Measurements from ENCODE around the gene TMPRSS11D. TPM values are rescaled to one million over a fixed set of nuclear protein-coding genes. Genes with fewer than 3 reads are reported as not detected.

The TMPRSS11D gene
- total and polyA plus RNA-seq, 2 donors (not counting 3 experiments of a cell fraction or from before 2014, with no cell fraction given), result 0.03 TPM; not detected in 1

DNA sequence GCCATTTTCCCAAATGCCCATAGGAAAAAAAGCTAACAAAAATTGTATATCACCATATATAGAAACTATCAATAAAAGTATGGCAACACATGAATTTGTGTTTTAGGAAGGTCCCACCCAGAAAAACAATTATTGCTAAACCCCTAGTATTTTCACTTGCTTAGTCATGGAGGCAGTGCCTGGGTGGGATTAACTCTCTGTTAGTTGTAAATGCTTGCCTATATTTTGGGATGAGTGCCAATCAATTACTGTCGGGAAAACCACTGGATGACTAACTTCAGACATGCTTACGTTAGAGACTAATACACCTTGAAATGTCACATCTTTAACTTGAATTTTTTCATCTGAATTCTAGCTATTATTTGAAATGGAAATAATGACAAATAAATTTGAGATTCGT is 45.6 kb upstream of the TMPRSS11D start:
- BruUV-seq (replicated peaks), result no TSS peak

More for the DNA sequence above, 45.6 kb upstream of the TMPRSS11D start:
- no peaks in the 10 kb centered on the region for H3K9me1 ChIP-seq (replicated peaks; ENCODE audit: control insufficient read depth, extremely low read depth, insufficient read depth, low read length)
- TF ChIP-seq FOS (IDR thresholded peaks at IDR 0.05; ENCODE audit: borderline replicate concordance, insufficient read depth, low read length) (no peak), JUN (IDR thresholded peaks at IDR 0.05; ENCODE audit: borderline replicate concordance, insufficient read depth, insufficient read length, low read depth) (no peak), GATA2 (IDR thresholded peaks at IDR 0.05; ENCODE audit: insufficient read depth, insufficient read length, low read depth, low read length) (no peak), MYC (IDR thresholded peaks at IDR 0.05; ENCODE audit: low read depth, low read length) (no peak), POLR2AphosphoS5 (IDR thresholded peaks at IDR 0.05; ENCODE audit: insufficient read depth, low read depth, low read length) (no peak), POLR2A (IDR thresholded peaks at IDR 0.05; ENCODE audit: low read depth, low read length) (no peak), EZH2 (IDR thresholded peaks at IDR 0.05; ENCODE audit: borderline replicate concordance, low read depth, low read length, severe bottlenecking) (no peak)
- TF ChIP-seq, protein P1, sequence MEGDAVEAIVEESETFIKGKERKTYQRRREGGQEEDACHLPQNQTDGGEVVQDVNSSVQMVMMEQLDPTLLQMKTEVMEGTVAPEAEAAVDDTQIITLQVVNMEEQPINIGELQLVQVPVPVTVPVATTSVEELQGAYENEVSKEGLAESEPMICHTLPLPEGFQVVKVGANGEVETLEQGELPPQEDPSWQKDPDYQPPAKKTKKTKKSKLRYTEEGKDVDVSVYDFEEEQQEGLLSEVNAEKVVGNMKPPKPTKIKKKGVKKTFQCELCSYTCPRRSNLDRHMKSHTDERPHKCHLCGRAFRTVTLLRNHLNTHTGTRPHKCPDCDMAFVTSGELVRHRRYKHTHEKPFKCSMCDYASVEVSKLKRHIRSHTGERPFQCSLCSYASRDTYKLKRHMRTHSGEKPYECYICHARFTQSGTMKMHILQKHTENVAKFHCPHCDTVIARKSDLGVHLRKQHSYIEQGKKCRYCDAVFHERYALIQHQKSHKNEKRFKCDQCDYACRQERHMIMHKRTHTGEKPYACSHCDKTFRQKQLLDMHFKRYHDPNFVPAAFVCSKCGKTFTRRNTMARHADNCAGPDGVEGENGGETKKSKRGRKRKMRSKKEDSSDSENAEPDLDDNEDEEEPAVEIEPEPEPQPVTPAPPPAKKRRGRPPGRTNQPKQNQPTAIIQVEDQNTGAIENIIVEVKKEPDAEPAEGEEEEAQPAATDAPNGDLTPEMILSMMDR (IDR thresholded peaks at IDR 0.05; ENCODE audit: extremely low read depth in 1 of 2, insufficient read depth in 1 of 2, low read depth in 1 of 2, low read length in 2 of 2), result no peak
- TF ChIP-seq, protein P2, sequence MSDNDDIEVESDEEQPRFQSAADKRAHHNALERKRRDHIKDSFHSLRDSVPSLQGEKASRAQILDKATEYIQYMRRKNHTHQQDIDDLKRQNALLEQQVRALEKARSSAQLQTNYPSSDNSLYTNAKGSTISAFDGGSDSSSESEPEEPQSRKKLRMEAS (IDR thresholded peaks at IDR 0.05; ENCODE audit: insufficient read depth, insufficient read length), result no peak
- intact Hi-C loops (cut with micrococcal nuclease) (no loop called here), dilution Hi-C loops (cut with MboI; ENCODE audit: extremely low pct_ligation_motif_present, low sequenced_read_pairs) (no loop called here)
- H3K4me3 ChIP-seq (replicated peaks in 1 of 3; ENCODE audit: insufficient read depth in 1 of 3, low read depth in 1 of 3, low read length in 3 of 3), result no peak overlapping the region
- H3K4me2 ChIP-seq (ENCODE audit: insufficient read depth, low read length), result no peak overlapping the region
- no peaks in the 10 kb centered on the region for H3K79me2 ChIP-seq (ENCODE audit: control insufficient read depth, insufficient read depth, low read length)
- H3K9ac ChIP-seq (replicated peaks; ENCODE audit: extremely low read depth, insufficient read depth, low read length), result no peak overlapping the region
- no peaks in the 10 kb centered on the region for H3K9me3 ChIP-seq (replicated peaks; ENCODE audit: control insufficient read depth, insufficient read depth, low read length)
- no peaks in the 10 kb centered on the region for H4K20me1 ChIP-seq (replicated peaks; ENCODE audit: control insufficient read depth, extremely low read depth, insufficient read depth, low read length)
- no peak overlapping the region for H2AFZ ChIP-seq (ENCODE audit: low read depth, low read length)
- FAIRE-seq (no peak), DNase-seq (ENCODE audit: low read depth, low spot score) (no peak)
- no peaks in the 10 kb centered on the region for H3K36me3 ChIP-seq (ENCODE audit: control insufficient read depth in 2 of 2, extremely low read depth in 1 of 2, insufficient read depth in 2 of 2, low read length in 2 of 2)
- ChIA-PET CTCF (interaction anchor here (2.8 kb wide), 1 partner anchor 18 kb away, joined by 12 read pairs; no protein-coding TSS in a partner anchor), POLR2A (no interaction called here)
- no peak overlapping the region for H3K27ac ChIP-seq (ENCODE audit: insufficient read depth, low read depth, low read length)
- H3K4me1 ChIP-seq (ENCODE audit: control insufficient read depth, extremely low read depth, insufficient read depth, low read length), result no peaks in the 10 kb centered on the region
- no peaks in the 10 kb centered on the region for H3K27me3 ChIP-seq (ENCODE audit: control insufficient read depth in 2 of 2, insufficient read depth in 2 of 2, low read length in 2 of 2)

Measured in endothelial cell of umbilical vein (primary cell).